ENCODE measurements around the gene TMEM253.

TMEM253 gene

GRCh38 chr14:21090194-21090939, 10.5 kb upstream of the TMEM253 start:
- no peak for DNase-seq (ENCODE audit: low read depth)
- H3K4me3 ChIP-seq (ENCODE audit: low read depth, low read length): no peak overlapping the region
- peak; percentile 61 for TF ChIP-seq CTCF (conservative IDR thresholded peaks at IDR 0.05; ENCODE audit: low read depth, low read length)

- no peak for TF ChIP-seq CTCF (conservative IDR thresholded peaks at IDR 0.05; ENCODE audit: low read depth, low read length)
- DNase-seq (ENCODE audit: low read depth): no peak
- H3K4me3 ChIP-seq (ENCODE audit: low read depth, low read length): no peak overlapping the region
These were observed 9.8 kb upstream of the TMEM253 start for GRCh38 chr14:21090940-21091663.

GRCh38 chr14:21091821-21092272, 9.0 kb upstream of the TMEM253 start:
- DNase-seq (ENCODE audit: low read depth): no peak
- TF ChIP-seq CTCF (conservative IDR thresholded peaks at IDR 0.05; ENCODE audit: low read depth, low read length): no peak
- no peak overlapping the region for H3K4me3 ChIP-seq (ENCODE audit: low read depth, low read length)

GRCh38 chr14:21092273-21093011, 8.4 kb upstream of the TMEM253 start:
- DNase-seq (ENCODE audit: low read depth): peak; percentile 82
- TF ChIP-seq CTCF (conservative IDR thresholded peaks at IDR 0.05; ENCODE audit: low read depth, low read length): peak; percentile 99
- H3K4me3 ChIP-seq (ENCODE audit: low read depth, low read length): no peak overlapping the region

- DNase-seq (ENCODE audit: low read depth): no peak
- TF ChIP-seq CTCF (conservative IDR thresholded peaks at IDR 0.05; ENCODE audit: low read depth, low read length): no peak
- no peak overlapping the region for H3K4me3 ChIP-seq (ENCODE audit: low read depth, low read length)
These were observed 7.8 kb upstream of the TMEM253 start for GRCh38 chr14:21093018-21093417.

- no peak overlapping the region for H3K4me3 ChIP-seq (ENCODE audit: low read depth, low read length)
- no peak for DNase-seq (ENCODE audit: low read depth)
- TF ChIP-seq CTCF (conservative IDR thresholded peaks at IDR 0.05; ENCODE audit: low read depth, low read length): peak; percentile 55
These were observed 6.8 kb upstream of the TMEM253 start for GRCh38 chr14:21093769-21094681.

Data from choroid plexus epithelial cell (primary cell).